ENCODE data around the gene NGEF.

Gene NGEF

GRCh38 chr2:232966122-232966521 is 46.9 kb downstream of the NGEF start:
- DNase-seq, result no peak

DNA sequence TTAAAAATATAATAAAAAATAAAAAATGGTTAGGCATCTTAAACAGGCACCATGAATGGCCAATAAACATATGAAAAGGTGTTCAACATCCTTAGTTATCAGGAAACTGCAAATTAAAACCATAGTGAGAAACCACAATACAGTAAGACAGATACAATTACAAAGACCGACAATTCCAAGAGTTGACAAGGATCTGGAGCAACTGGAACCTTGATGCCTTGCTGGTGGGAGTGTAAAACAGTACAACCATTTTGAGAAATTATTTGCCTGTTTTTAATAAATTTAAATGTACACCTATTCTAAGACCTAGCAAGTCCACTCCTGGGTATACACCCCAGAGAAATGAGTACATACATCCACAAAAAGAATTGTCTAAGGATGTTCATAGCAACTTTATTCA is 49.1 kb downstream of the NGEF start:
- DNase-seq, result no peak

DNA sequence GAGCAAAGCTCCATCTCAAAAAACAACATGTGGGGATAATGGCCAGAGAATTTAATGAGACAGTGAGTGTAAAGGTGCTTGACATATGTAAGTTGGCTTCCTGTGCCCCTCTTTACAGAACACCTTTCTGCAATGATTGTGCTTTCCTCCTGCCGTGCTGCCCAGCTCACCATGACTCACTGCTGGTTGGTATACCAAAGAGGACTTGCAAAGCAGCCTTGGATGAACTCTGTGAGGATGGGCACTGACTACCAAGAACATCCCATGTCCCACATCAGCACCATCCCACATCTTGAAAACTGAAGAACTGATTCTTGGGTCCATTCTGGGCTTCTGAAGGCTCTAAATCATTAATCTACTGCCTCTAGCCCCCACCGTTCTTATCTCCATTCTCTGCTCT is 52.2 kb downstream of the NGEF start:
- DNase-seq, result no peak

DNA sequence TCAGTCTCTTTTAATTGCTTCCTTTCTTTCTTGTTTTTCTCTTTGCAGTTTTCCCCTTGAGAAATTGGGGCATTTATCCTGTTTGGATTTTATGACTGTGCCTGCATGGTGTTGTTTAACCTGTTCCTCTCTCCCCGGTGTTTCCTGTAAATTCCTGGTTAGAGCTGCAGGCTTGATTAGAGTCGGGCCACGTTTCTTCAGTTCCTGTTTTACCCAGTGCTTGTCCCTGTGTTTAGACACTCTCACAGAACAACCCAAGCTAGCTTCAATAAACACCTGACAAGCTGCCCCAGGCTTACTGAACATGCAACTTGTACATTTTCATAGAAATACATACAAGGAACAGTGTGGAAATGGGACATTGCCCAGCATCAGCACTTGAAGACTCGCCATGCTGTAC is 53.9 kb downstream of the NGEF start:
- no peak for DNase-seq

DNA sequence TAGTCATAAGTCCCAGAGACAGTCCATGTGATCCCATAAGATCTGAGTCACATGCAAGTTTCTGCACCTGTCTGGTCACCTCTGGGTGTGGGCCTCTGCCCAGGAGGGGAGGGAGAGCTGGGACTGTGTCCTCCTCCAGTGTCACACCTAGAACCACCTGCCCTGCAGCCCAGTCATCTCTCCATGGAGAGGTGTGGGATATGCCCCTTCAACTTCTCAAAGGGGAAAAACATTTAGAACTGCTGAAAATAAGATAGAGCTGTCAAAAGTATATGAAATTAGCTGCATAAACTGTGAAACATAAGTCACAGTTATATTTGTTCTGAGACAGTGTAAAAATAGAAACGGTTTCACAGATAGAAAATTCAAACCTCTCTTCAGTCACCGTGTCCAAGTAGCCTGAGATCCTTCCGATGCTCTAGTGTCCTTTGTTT is 55.4 kb downstream of the NGEF start:
- DNase-seq, result no peak

DNA sequence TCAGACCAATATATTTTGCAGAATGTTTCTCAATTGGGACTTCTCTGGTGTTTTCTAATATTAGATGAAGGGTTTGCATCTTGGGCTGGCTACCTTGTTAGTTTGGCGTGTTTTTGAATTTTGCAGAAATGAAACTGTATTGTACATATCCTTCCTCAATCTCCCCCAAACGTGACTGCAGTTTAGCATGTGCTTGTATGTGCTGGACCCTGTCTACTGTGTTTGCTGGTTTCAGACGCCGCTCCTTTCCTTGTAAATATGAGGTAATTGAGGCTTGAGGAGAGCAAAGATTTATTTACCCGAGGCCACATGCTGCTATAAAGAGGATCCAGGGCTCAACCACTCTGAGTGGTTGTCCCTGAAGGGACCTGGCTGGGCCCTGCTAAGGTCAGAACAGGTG is 57.2 kb downstream of the NGEF start:
- DNase-seq, result no peak

DNA sequence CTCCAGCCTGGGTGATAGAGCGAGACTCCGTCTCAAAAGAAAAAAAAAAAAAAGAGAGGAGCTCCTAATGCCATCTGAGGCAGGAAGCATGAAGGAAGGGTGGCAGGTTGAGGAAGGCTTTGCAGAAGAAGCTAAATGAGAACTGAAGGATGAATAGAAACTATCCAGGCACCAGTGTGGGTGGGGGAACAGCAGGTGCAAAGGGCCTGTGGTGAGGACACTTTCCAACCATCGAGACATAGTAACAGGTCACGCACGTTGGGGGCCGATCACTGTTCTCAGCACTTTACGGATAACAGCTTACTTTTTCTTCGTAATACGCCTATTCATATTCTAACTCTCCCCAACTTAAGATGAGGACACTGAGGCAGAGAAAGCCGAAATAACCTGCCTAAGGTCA is 58.4 kb downstream of the NGEF start:
- no peak for DNase-seq

- no peak for DNase-seq
Measured at GRCh38 chr2:232951891-232952290, 61.2 kb downstream of the NGEF start.

GRCh38 chr2:232951181-232951580 is 61.9 kb downstream of the NGEF start:
- DNase-seq, result no peak

- no peak for DNase-seq
Measured at GRCh38 chr2:232950751-232951150, 62.3 kb downstream of the NGEF start.

DNA sequence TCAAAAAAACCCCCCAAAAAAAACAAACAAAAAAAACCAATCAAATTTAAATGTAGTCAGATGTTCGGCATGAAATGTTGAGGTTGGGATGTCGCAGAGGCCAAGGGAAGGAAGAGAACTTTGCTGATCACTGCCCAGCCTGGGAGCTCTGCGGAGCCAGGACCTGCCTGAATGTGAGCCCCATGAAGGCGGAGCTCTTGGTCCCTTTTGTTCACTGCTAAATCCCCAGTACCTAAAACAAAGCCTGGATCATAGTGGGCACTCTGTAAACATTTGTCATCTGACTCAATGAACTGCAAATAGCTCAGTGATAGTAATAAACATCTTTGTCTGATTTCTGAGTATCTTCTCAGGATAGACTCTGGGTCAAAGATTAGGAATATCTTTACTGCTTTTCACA is 64.0 kb downstream of the NGEF start:
- no peak for DNase-seq

DNA sequence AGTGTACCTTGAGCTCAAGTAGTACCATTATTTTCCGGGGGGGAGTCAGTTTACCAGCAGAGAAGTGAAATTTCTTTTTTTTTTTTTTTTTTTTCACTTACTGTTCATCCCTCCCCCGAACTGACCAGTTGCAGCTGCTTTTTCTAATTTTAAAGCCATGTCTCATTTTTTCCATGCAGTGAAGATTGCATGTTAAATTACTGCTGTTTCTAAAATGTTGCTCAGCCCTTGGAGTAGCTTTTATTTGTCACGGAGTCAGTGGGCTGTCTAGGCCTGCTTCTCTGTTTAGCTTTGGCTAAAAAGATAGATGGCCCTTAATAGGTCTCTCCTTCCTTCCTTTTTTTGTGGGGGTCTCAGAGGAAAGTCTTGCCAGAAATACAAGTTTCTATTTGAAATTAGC is 70.2 kb downstream of the NGEF start:
- DNase-seq, result no peak

DNA sequence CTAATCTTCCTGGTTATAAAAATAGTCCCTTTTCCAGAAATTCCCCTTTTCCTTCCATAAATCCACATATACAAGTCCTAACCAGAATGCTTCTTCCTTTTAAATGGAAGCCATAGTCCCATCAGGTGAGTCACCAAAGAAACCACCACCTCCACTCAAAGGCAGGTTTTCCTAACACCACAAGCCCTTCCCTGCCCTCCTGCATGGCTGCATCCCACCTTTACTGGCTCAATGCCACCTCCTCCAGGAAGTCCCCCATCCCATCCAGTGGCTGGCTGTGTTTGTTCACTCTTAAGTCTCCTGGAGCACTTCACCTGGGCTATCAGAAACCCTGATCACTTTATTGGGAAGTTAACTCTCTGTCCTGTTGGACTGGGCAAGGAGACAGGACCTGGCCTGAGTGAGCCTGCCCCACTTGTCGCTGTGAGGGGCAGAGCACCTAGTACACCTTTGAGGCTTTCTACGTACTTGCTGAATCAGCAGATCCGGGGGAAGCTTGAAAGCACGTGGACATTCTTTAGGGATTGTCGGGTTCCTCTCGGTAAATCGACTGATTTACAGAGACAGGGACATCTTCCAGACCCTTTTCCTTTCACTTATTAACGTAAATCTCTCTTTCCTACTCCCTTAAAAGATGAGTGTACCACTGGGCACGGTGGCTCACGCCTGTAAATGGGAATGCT is 71.0 kb downstream of the NGEF start:
- DNase-seq, result no peak

DNA sequence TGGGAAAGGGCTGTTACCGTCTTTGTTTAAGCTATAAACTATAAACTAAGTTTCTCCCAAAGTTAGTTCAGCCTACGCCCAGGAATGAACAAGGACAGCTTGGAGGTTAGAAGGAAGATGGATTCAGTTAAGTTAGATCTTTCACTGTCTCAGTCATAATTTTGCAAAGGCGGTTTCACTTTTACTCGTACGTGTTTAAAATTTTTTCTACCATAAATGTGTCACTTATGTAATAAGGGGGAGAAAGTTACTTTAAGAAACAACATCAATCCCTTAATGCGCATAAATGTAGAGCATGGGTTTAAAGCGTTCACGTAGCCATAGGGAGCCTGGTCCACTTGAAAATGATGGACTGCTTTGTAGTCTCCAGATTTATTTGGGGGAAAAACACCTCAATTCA is 71.7 kb downstream of the NGEF start:
- DNase-seq, result no peak

DNA sequence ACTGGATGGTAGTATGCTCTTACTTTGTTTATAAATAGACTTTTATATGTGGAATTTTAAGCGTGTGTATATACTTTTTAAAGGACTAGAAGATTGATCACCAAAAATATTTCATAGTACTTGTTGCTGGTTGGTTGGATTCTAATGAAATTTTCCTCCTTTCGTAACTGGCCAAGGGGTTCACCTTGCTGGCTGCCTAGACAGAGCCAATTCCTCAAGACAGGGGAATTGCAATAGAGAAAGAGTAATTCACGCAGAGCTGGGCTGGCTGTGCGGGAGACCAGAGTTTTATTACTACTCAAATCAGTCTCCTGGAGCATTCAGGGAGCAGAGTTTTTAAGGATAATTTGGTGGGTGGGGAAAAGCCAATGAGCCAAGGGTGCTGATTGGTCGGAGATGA is 72.3 kb downstream of the NGEF start:
- no peak for DNase-seq

DNA sequence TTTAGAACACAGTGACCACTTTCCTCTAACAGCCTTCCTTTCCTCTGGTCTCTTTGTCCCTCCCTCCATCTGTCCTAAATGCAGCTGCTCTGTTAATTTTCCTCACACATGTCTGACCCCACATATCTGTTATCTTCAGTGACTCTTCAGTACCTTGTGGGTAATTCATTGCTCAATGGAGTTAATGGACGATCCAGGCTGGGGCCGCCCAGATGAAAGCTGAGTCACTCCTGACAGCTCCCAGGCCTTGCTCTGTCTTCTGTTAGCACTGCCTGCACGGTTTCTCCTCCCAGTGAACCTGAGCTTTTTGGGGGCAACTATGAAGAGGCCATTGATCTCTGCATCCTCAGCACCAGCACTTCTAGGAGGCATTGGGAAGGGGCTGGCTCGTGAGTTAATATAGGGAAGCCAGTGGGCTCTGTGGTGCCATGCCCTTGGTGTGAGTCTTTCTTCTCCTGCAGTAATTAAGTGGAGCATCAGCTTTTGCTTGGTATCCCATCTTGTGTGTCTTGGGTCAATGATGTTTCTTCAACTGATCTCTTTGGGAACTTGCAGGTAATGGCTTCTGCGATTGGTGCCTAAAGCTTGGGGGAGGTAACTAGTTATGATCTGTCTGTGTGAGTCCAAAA is 75.7 kb downstream of the NGEF start:
- DNase-seq, result no peak

DNA sequence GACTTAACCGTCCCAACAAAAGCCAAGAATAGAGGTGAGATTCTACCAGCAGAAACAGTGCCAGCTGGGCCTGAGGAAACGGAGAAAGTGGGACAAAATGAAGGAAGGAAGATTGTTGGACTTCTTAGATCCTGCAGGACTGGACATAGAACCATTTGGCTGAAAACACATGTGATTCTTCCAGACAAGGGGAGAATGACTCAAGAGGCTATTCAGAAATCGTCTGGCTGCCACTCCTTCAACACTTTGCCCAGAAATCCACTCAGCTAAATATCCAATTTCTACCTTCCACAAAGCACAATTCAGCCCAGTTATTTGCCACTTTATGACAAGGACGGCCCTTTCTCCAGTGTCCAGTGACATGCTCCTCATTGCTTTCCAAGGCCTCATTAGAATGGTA is 81.4 kb downstream of the NGEF start:
- no peak for DNase-seq

GRCh38 chr2:232930059-232930400 is 83.0 kb downstream of the NGEF start:
- DNase-seq, result no peak

- DNase-seq, result no peak
Measured at GRCh38 chr2:232929303-232930058, 83.6 kb downstream of the NGEF start.

DNA sequence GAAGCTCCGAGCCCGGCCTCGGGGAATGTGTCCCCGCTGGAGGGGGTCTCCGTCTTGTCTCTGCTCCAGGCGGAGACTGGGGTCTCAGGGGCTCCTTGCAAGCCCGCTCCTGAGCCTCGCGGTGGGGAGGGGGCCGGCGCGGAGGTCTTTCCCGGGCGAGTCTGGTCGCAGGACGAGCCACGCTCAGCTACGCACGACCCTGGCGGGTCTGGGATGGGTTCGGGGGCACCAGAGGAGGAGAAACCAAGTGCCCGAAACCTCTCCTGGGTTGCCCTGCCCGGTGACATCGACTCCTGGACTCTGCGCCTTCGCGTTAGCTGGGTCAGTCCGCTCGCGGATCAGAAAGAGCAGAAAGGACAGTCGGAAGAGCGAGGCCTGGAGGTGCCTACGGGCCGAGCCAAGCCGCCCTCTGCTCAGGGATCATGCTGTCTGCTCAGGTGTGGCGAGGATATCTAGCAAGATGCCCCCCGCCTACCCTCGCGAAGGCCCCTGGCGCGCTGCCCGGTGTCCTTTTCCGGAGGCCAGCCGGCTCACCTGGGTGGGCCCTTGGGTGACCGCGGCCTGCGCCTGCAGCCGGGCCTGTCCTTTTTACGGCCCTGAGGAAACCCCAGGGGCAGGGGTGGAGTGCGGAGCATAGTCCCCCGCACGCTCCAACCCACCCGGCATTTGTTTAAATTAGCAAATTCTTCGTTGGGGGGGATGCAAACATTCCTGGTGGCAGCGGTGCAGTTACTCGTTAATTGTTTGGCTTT is 84.3 kb downstream of the NGEF start:
- DNase-seq, result no peak

DNA sequence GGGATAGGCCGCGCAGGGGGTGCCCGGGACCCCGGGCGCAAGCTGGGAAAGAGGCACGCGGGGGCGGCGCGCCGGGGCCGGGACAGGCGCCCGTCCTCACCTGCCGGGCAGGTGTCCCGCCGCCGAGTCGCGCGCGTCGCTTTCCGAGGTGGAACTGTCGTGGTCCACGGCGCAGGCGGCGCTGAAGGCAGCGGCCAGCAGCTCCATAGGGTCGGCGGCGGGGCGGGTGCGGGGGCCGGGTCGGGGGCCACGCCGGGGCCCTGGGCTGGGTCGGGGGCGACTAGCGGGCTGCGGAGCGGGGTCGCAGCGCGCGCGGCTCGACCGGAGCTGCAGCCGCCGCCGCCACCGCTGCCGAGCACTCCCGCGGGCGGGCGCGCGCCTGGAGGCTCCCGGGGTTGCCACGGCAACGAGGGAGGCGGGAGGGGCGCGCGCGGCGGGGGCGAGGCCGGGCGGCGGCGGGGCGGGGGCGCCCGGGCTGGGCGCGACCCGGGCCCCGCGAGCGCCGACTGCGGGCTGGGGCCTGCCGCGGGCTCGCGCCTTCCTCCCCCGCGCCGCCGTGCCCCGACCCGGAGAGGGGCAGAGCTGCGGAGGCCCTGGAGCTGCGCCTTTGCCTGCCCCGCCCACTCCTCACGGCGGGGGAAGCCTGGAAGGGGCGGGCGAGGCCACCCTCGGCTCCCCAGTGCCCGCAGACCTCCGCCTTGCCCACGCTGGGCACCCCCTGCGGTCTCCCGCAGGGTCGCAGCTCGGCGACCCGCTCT is 85.1 kb downstream of the NGEF start:
- DNase-seq, result no peak

DNA sequence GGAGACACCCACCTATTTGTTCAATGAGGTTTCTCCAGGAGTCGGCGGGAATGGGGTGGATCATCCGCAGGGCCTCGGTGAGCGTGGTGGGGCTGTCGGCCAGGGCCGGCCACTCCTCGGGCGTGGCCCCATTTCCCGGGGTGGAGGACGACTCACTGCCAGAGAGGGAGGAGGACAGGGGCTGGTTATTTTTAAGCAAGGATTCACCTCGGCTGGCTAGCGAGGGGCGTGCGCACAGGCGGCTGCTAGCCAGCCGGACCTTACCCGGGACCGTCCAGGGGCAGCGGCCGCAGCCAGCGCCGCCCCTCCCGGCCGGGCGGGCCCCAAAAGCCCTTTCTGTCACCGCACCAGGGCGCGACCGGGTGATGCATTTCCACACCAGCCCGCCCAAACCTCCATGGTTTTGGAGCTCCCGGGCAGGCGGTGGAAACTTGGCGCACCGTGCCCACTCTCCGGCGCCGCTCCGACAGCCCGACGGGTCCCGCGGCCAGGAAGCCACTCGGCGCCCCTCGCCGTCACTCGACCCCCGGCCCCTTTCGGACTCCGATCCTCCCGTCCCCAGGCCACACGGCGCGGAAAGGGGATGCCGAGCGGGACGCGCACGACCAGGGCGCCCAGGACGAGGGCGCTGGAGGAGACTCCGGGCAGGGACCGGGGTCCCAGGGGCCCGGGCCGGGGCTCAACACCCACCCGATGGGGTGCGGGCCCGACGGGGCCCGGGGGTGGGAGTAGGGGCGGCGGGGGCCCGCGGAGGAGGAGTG is 85.8 kb downstream of the NGEF start:
- DNase-seq, result no peak
